Cardiac fibroblast (primary cell): ENCODE results near the gene GALNT1.
A peak's percentile ranks its signal among the peaks of the same experiment; 100 is the strongest.

ENCODE experiments used
- DNase-seq, 2 donors: peaks; one replicate each; pipeline versions ENCODE4 v3.0.0 to v3.0.0-alpha.2; 2010; ENCODE audit warnings: low read depth in 2 of 2
- H3K4me3 ChIP-seq, 2 donors: replicated peaks in 1 of 2; 1 replicate in 1 of 2; 2 replicates in 1 of 2; pipeline ENCODE4 v1.5.1; 2011; ENCODE audit warnings: low read depth in 2 of 2, low read length in 2 of 2, mild to moderate bottlenecking in 2 of 2, moderate library complexity in 1 of 2
- CTCF ChIP-seq: IDR thresholded peaks from one replicate; pipeline ENCODE4 v1.5.1; 2011; ENCODE audit warnings: low read depth, mild to moderate bottlenecking, low read length, inconsistent platforms

The GALNT1 gene

GRCh38 chr18:35623255-35623654, 41.7 kb downstream of the GALNT1 start:
- TF ChIP-seq CTCF = no peak
- H3K4me3 ChIP-seq = no peak overlapping the region
- DNase-seq = no peak

- DNase-seq = no peak
- H3K4me3 ChIP-seq = no peak overlapping the region
- no peak for TF ChIP-seq CTCF
These were observed 42.6 kb downstream of the GALNT1 start for GRCh38 chr18:35624146-35624545.

GRCh38 chr18:35625232-35625631, 43.7 kb downstream of the GALNT1 start:
- no peak overlapping the region for H3K4me3 ChIP-seq
- no peak for DNase-seq
- no peak for TF ChIP-seq CTCF

- no peak for TF ChIP-seq CTCF
- H3K4me3 ChIP-seq = no peak overlapping the region
- DNase-seq = no peak
These were observed 52.2 kb downstream of the GALNT1 start for GRCh38 chr18:35633761-35634160.

- DNase-seq = no peak
- TF ChIP-seq CTCF = no peak
- no peak overlapping the region for H3K4me3 ChIP-seq
These were observed 52.8 kb downstream of the GALNT1 start for GRCh38 chr18:35634323-35634722.

- DNase-seq = peak in 1 of 2 donors; percentile 44
- no peak for TF ChIP-seq CTCF
- no peak overlapping the region for H3K4me3 ChIP-seq
These were observed 53.6 kb downstream of the GALNT1 start for GRCh38 chr18:35635170-35635569.

GRCh38 chr18:35637227-35637626, 55.7 kb downstream of the GALNT1 start:
- DNase-seq = no peak
- TF ChIP-seq CTCF = no peak
- no peak overlapping the region for H3K4me3 ChIP-seq
